Measurements from ENCODE around the gene LRRC23. TPM values are rescaled to one million over a fixed set of nuclear protein-coding genes. Genes with fewer than 3 reads are reported as not detected.
A peak's percentile ranks its signal among the peaks of the same experiment; 100 is the strongest.

LRRC23 gene
- polyA plus RNA-seq, 1 donor (not counting 4 experiments of a cell fraction or from before 2014, with no cell fraction given), result 7.1 TPM

DNA sequence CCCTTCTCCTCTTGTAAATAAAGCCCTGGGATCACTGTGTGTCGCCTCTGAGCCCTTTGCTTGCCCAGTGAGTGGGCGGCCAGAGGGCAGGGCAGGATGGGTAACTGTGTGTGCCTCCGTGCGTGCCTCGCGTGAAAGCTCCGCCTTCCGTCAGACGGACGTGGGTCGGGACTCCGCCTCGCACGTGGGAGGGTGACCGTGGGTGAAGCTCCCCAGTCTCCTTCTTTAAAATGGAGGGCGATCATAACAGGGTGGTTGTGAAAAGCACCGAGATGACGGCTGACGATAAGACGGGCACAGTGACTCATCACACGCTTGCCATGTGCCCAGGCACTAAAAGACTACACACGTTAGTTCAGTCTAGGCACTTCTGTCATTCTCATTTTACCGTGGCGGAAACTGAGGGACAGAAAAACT is 56.7 kb downstream of the LRRC23 start:
- TF ChIP-seq, protein P1, sequence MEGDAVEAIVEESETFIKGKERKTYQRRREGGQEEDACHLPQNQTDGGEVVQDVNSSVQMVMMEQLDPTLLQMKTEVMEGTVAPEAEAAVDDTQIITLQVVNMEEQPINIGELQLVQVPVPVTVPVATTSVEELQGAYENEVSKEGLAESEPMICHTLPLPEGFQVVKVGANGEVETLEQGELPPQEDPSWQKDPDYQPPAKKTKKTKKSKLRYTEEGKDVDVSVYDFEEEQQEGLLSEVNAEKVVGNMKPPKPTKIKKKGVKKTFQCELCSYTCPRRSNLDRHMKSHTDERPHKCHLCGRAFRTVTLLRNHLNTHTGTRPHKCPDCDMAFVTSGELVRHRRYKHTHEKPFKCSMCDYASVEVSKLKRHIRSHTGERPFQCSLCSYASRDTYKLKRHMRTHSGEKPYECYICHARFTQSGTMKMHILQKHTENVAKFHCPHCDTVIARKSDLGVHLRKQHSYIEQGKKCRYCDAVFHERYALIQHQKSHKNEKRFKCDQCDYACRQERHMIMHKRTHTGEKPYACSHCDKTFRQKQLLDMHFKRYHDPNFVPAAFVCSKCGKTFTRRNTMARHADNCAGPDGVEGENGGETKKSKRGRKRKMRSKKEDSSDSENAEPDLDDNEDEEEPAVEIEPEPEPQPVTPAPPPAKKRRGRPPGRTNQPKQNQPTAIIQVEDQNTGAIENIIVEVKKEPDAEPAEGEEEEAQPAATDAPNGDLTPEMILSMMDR (optimal IDR thresholded peaks at IDR 0.05 in 1 of 3, IDR thresholded peaks at IDR 0.05 in 1 of 3, conservative IDR thresholded peaks at IDR 0.05 in 1 of 3; ENCODE audit: extremely low read depth in 1 of 3, insufficient read depth in 2 of 3, low read length in 3 of 3), result no peak
- Histone ChIP-seq H3K36me3 (ENCODE audit: control insufficient read depth in 2 of 2, extremely low read depth in 1 of 2, insufficient read depth in 2 of 2, low read length in 2 of 2) (peaks cover 11 to 19% of the 10 kb centered on the region in 2 experiments), H2AFZ (ENCODE audit: control insufficient read depth, low read length) (peak overlapping the region; percentile 93), H3K4me2 (ENCODE audit: control insufficient read depth, extremely low read depth, insufficient read depth, low read depth, low read length) (peak overlapping the region; percentile 86), H3K79me2 (ENCODE audit: control insufficient read depth, insufficient read depth, low read length) (peaks cover 33% of the 10 kb centered on the region), H3K9me3 (ENCODE audit: control insufficient read depth, low read depth, low read length) (no peaks in the 10 kb centered on the region), H4K20me1 (ENCODE audit: control insufficient read depth, extremely low read depth, insufficient read depth, low read length) (peaks cover 8% of the 10 kb centered on the region), H3K4me3 (ENCODE audit: control insufficient read depth in 2 of 3, extremely low read depth in 1 of 3, insufficient read depth in 2 of 3, low read depth in 1 of 3, low read length in 3 of 3) (peak overlapping the region in 1 of 3 experiments; percentile 35), H3K4me1 (ENCODE audit: control insufficient read depth, extremely low read depth, insufficient read depth, low read length) (peaks cover 53% of the 10 kb centered on the region), H3K9me1 (ENCODE audit: control insufficient read depth, extremely low read depth, insufficient read depth, low read length) (no peaks in the 10 kb centered on the region), H3K27ac (ENCODE audit: control insufficient read depth, insufficient read depth, low read length) (peak overlapping the region; percentile 95), H3K27me3 (ENCODE audit: control insufficient read depth, extremely low read depth, insufficient read depth, low read length) (no peaks in the 10 kb centered on the region), H3K9ac (ENCODE audit: control insufficient read depth, extremely low read depth, insufficient read depth, low read length) (peak overlapping the region; percentile 99)
- no peak for DNase-seq (ENCODE audit: low read depth, low spot score)
- peak; percentile 86 for FAIRE-seq
- dilution Hi-C loops (cut with MboI; ENCODE audit: extremely low pct_ligation_motif_present, low sequenced_read_pairs), result no loop called here

DNA sequence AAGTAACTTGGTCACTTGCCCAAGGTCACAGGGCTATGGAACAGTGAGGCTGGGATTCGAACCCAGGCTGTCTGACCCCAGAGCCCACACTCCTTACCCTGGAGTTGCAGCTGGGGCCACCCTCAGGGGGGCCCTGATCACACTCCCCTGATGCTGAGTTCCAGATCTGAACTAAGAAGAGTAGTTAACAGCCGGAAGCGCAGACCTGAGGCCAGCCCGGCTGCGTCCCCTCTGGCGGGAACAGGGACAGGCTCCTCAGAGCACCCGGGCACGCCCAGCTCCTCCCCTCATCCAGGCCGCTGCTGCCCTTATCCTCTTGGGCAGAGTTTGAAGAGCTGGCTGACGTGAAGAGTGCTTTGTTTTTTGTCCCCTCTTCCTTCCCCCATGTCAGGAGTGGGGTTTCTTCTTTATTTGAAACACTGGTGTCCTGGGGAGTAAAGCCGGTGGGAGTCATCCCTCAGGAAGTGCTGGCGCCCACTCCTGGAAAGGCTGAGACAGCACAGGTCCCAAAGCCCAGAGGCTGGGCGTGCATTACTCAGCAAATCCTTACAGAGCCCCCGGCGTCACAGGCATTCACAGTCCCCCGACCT is 57.2 kb downstream of the LRRC23 start:
- Histone ChIP-seq H3K9me1 (ENCODE audit: control insufficient read depth, extremely low read depth, insufficient read depth, low read length) (no peaks in the 10 kb centered on the region), H3K36me3 (ENCODE audit: control insufficient read depth in 2 of 2, extremely low read depth in 1 of 2, insufficient read depth in 2 of 2, low read length in 2 of 2) (peaks cover 13 to 23% of the 10 kb centered on the region in 2 experiments), H4K20me1 (ENCODE audit: control insufficient read depth, extremely low read depth, insufficient read depth, low read length) (peaks cover 8% of the 10 kb centered on the region), H3K9me3 (ENCODE audit: control insufficient read depth, low read depth, low read length) (no peaks in the 10 kb centered on the region), H3K4me1 (ENCODE audit: control insufficient read depth, extremely low read depth, insufficient read depth, low read length) (peaks cover 53% of the 10 kb centered on the region), H3K4me2 (ENCODE audit: control insufficient read depth, extremely low read depth, insufficient read depth, low read depth, low read length) (peak overlapping the region; percentile 86), H3K4me3 (ENCODE audit: control insufficient read depth in 2 of 3, extremely low read depth in 1 of 3, insufficient read depth in 2 of 3, low read depth in 1 of 3, low read length in 3 of 3) (peak overlapping the region; percentile 80 to 94 (median 81)), H3K27me3 (ENCODE audit: control insufficient read depth, extremely low read depth, insufficient read depth, low read length) (no peaks in the 10 kb centered on the region), H3K79me2 (ENCODE audit: control insufficient read depth, insufficient read depth, low read length) (peaks cover 35% of the 10 kb centered on the region), H3K27ac (ENCODE audit: control insufficient read depth, insufficient read depth, low read length) (peak overlapping the region; percentile 95), H2AFZ (ENCODE audit: control insufficient read depth, low read length) (peak overlapping the region; percentile 93), H3K9ac (ENCODE audit: control insufficient read depth, extremely low read depth, insufficient read depth, low read length) (peak overlapping the region; percentile 99)
- FAIRE-seq (no peak), DNase-seq (ENCODE audit: low read depth, low spot score) (no peak)
- dilution Hi-C loops (cut with MboI; ENCODE audit: extremely low pct_ligation_motif_present, low sequenced_read_pairs), result no loop called here
- no peak for TF ChIP-seq EZH2 (IDR thresholded peaks at IDR 0.05; ENCODE audit: low read length)
- TF ChIP-seq, protein P1 (optimal IDR thresholded peaks at IDR 0.05 in 1 of 3, IDR thresholded peaks at IDR 0.05 in 1 of 3, conservative IDR thresholded peaks at IDR 0.05 in 1 of 3; ENCODE audit: extremely low read depth in 1 of 3, insufficient read depth in 2 of 3, low read length in 3 of 3), result peak in 2 of 3 experiments; percentile 41 to 74
